Astrocyte (in vitro differentiated cells and primary cell): Measurements from ENCODE around the gene EXOG. TPM values are rescaled to one million over a fixed set of nuclear protein-coding genes. Genes with fewer than 3 reads are reported as not detected.

Source experiments
- DNase-seq: peaks from one replicate; pipeline ENCODE4 v3.0.0-alpha.2; 2010; ENCODE audit warnings: low read depth
- FAIRE-seq: peaks from 2 replicates; lab custom pipeline; 2011; peaks lifted over from hg19 to GRCh38; lab: Jason Lieb, UNC
- H2AFZ ChIP-seq: 2 replicates; pipeline ENCODE4 v1.6.0; 2012; ENCODE audit warnings: low read depth, low read length, inconsistent platforms
- H3K27ac ChIP-seq: 2 replicates; pipeline ENCODE4 v1.5.1; 2011; ENCODE audit warnings: low read depth, low read length, inconsistent platforms
- H3K27me3 ChIP-seq: 2 replicates; pipeline ENCODE4 v1.6.0; 2011; ENCODE audit warnings: low read length, inconsistent platforms; ENCODE audit not compliant: insufficient read depth
- H3K36me3 ChIP-seq: 2 replicates; pipeline ENCODE4 v1.5.1; 2011; ENCODE audit warnings: low read length, inconsistent platforms; ENCODE audit not compliant: insufficient read depth
- H3K4me1 ChIP-seq: 2 replicates; pipeline ENCODE4 v1.5.1; 2011; ENCODE audit warnings: low read length, inconsistent platforms; ENCODE audit not compliant: insufficient read depth
- H3K4me2 ChIP-seq: 2 replicates; pipeline ENCODE4 v1.6.0; 2012; ENCODE audit warnings: low read length, inconsistent platforms
- H3K4me3 ChIP-seq: 2 replicates; pipeline ENCODE4 v1.5.1; 2011; ENCODE audit warnings: low read depth, mild to moderate bottlenecking, low read length, inconsistent platforms; ENCODE audit not compliant: insufficient read depth
- H3K79me2 ChIP-seq: 2 replicates; pipeline ENCODE4 v1.6.0; 2012; ENCODE audit warnings: mild to moderate bottlenecking, low read length, inconsistent platforms; ENCODE audit not compliant: insufficient read depth
- H3K9ac ChIP-seq: 2 replicates; pipeline ENCODE4 v1.6.0; 2012; ENCODE audit warnings: mild to moderate bottlenecking, low read length, inconsistent platforms
- H3K9me3 ChIP-seq: 2 replicates; pipeline ENCODE4 v1.5.1; 2012; ENCODE audit warnings: low read depth, mild to moderate bottlenecking, low read length, inconsistent platforms; ENCODE audit not compliant: insufficient read depth
- H4K20me1 ChIP-seq: 2 replicates; pipeline ENCODE4 v1.6.0; 2012; ENCODE audit warnings: low read length, inconsistent platforms; ENCODE audit not compliant: insufficient read depth
- H3K27ac Mint-ChIP-seq: one replicate; pipeline ENCODE4 v1.8.0; 2021; ENCODE audit warnings: mild to moderate bottlenecking, mixed read lengths; ENCODE audit not compliant: unreplicated experiment
- H3K27me3 Mint-ChIP-seq: one replicate; pipeline ENCODE4 v1.8.0; 2021; ENCODE audit warnings: low read depth, mixed read lengths; ENCODE audit not compliant: unreplicated experiment
- H3K36me3 Mint-ChIP-seq: one replicate; pipeline ENCODE4 v1.8.0; 2021; ENCODE audit warnings: low read depth, mixed read lengths; ENCODE audit not compliant: unreplicated experiment
- H3K4me1 Mint-ChIP-seq: one replicate; pipeline ENCODE4 v1.8.0; 2021; ENCODE audit warnings: low read depth, mixed read lengths; ENCODE audit not compliant: unreplicated experiment
- H3K4me3 Mint-ChIP-seq: one replicate; pipeline ENCODE4 v1.8.0; 2021; ENCODE audit warnings: mild to moderate bottlenecking, moderate library complexity, mixed read lengths; ENCODE audit not compliant: unreplicated experiment
- H3K9me3 Mint-ChIP-seq: one replicate; pipeline ENCODE4 v1.8.0; 2021; ENCODE audit warnings: mild to moderate bottlenecking, mixed read lengths; ENCODE audit not compliant: unreplicated experiment
- EZH2 ChIP-seq: IDR thresholded peaks from 2 replicates; pipeline ENCODE4 v1.6.1; 2012; ENCODE audit warnings: mild to moderate bottlenecking, low read length, inconsistent platforms; ENCODE audit not compliant: insufficient read depth
- total RNA-seq: library from RNA; stranded (reverse); gene quantifications from 2 replicates; pipeline ENCODE4 v1.2.1, GENCODE V29; 2021
- TF ChIP-seq, protein P1 (sequence below): IDR thresholded peaks from 2 replicates; pipeline ENCODE4 v1.5.1; 2011; ENCODE audit warnings: low read depth, mild to moderate bottlenecking, inconsistent platforms, low read length, moderate library complexity; ENCODE audit not compliant: insufficient read depth

Gene EXOG
- total RNA-seq, 1 donor from 2014 or later = 11.5 TPM

DNA sequence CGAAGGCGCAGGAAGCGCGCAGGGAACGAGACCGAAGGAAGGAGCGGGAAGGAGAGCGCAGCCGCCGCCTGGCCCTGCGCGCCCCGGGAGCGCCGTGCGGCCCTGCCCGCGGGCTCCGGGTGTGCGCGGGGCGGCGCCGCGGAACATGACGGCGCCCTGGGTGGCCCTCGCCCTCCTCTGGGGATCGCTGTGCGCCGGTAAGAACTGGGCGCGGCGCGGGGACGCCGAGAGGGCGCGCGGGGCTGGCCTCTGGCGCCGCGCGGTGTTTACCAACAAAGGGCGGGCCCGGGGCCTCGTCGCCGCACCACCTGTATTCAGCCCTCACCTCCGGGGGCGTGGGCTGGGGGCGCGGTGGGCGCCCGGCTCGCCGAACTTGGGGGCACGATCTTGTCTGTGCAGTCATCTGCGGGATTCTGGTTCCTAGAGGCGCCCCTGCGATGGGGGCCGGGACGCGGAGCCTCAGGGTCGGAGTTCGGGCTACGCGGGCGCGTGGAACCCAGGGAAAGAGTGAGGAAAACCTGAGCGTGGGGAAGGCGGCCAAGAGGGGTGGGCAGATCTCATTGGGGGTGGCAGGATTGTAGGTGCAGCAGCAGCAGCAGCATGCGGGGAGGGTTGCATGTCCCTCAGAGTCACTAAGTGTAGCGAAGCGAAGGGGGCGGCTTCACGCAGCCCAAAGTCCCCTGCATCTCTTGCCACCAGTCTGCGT lies 41.8 kb upstream of the EXOG start:
- H3K9me3 ChIP-seq = no peaks in the 10 kb centered on the region
- peak overlapping the region; percentile 38 for H3K27ac ChIP-seq
- peaks cover 8% of the 10 kb centered on the region for H3K4me1 ChIP-seq
- H3K4me1 Mint-ChIP-seq = no peaks in the 10 kb centered on the region
- H3K9ac ChIP-seq = peak overlapping the region; percentile 86
- peak overlapping the region; percentile 98 for H3K4me2 ChIP-seq
- H3K36me3 Mint-ChIP-seq = no peaks in the 10 kb centered on the region
- FAIRE-seq = no peak
- peak overlapping the region; percentile 96 for H3K27ac Mint-ChIP-seq
- peak overlapping the region; percentile 87 for H2AFZ ChIP-seq
- H3K27me3 ChIP-seq = no peaks in the 10 kb centered on the region
- no peak for DNase-seq
- H3K27me3 Mint-ChIP-seq = no peaks in the 10 kb centered on the region
- H3K36me3 ChIP-seq = no peaks in the 10 kb centered on the region
- no peaks in the 10 kb centered on the region for H3K9me3 Mint-ChIP-seq
- peaks cover 32% of the 10 kb centered on the region for H4K20me1 ChIP-seq
- peaks cover 19% of the 10 kb centered on the region for H3K79me2 ChIP-seq
- H3K4me3 ChIP-seq = peak overlapping the region; percentile 78
- H3K4me3 Mint-ChIP-seq = peak overlapping the region; percentile 97
- no peak for TF ChIP-seq EZH2
- TF ChIP-seq, protein P1, sequence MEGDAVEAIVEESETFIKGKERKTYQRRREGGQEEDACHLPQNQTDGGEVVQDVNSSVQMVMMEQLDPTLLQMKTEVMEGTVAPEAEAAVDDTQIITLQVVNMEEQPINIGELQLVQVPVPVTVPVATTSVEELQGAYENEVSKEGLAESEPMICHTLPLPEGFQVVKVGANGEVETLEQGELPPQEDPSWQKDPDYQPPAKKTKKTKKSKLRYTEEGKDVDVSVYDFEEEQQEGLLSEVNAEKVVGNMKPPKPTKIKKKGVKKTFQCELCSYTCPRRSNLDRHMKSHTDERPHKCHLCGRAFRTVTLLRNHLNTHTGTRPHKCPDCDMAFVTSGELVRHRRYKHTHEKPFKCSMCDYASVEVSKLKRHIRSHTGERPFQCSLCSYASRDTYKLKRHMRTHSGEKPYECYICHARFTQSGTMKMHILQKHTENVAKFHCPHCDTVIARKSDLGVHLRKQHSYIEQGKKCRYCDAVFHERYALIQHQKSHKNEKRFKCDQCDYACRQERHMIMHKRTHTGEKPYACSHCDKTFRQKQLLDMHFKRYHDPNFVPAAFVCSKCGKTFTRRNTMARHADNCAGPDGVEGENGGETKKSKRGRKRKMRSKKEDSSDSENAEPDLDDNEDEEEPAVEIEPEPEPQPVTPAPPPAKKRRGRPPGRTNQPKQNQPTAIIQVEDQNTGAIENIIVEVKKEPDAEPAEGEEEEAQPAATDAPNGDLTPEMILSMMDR = no peak

DNA sequence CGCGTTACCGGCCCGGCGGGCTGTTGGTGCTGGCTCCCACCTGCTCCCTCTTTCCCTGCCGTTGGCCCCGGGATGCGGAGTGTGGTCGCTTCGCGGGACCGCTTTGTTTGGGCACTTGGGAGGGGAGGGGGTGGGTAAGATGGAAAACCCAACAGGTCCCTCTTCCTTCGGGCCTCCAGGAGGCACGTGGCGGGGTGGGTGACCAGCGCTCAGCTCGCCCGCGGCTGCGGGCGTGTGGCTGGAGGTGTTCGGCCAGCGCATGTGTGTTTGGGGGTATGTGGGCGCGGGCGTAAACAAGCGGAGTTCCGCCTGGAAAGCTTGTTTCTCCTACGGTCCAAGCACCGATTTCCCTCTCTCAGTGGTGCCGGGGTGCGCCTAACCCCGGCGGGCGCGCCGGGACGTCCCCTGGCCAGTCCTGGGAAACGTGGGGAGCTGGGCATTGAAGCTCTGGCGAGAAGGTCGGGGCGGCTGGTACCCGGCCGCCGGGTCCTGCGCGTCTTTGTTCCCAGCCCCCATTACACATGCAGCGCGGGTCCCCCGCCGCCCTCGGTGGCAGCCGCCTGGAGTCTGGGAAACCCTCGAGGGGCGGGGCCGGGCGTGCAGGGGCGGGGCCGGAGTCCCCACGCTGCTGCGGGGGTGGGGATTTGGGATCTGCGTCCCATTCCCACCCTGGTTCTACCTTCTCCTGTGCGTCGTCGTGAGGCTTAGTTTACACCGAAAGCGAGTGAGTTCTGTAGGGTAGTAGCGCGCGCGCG lies 41.1 kb upstream of the EXOG start:
- Histone ChIP-seq H4K20me1 (peaks cover 35% of the 10 kb centered on the region), H3K9me3 (no peaks in the 10 kb centered on the region), H2AFZ (peak overlapping the region; percentile 87), H3K27ac (no peak overlapping the region), H3K4me2 (peak overlapping the region; percentile 98), H3K4me3 (peak overlapping the region; percentile 78), H3K79me2 (peaks cover 19% of the 10 kb centered on the region), H3K9ac (peak overlapping the region; percentile 86), H3K27me3 (no peaks in the 10 kb centered on the region), H3K36me3 (no peaks in the 10 kb centered on the region), H3K4me1 (peaks cover 8% of the 10 kb centered on the region)
- FAIRE-seq (no peak), DNase-seq (no peak)
- no peaks in the 10 kb centered on the region for H3K36me3 Mint-ChIP-seq
- H3K4me3 Mint-ChIP-seq = peak overlapping the region; percentile 97
- peak overlapping the region; percentile 69 for H3K27ac Mint-ChIP-seq
- H3K27me3 Mint-ChIP-seq = no peaks in the 10 kb centered on the region
- no peak for TF ChIP-seq EZH2
- TF ChIP-seq, protein P1 = no peak
- no peaks in the 10 kb centered on the region for H3K9me3 Mint-ChIP-seq
- no peaks in the 10 kb centered on the region for H3K4me1 Mint-ChIP-seq
